Measurements from ENCODE around the gene URB2.
"Not testable (repeated sequence)": the region's sequence is repeated elsewhere in the genome, so short reads cannot be mapped to it uniquely, and the experiment has no call there.

Gene URB2

DNA sequence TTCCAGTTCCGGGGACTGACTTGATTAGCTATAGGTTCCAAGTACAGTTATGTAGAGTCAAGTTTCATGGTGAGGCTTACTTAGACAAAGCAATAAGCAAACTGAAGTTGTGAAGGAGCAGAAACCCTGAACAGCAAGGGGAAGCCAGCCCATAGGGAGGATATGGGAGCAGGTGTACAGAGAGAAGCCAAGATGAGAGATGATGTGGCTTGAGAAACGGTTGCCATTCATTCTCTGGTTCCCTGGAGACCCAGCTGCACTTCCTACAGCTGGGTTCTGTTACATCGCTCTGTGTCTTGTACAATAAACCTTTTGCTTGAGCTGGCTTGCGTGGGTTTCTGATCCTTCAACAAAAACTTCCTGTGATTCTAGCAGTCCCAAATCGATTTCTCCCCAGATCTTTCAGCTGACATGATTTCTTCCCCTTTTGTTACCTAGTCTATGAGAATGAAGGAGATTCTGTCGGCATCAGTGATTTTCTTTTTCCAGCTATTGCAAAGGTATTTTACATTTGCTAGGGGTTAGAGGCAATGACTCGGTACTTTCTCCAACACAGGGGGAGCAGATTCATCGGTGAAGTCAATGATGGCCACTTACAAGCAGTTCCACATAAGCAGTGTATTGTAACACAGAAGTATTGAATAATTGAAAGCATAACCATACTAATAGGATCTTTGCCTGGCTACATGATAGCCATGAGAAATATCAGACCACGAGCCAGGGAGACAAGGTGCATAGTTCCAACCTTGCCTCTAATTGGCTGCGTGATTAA is 67.3 kb downstream of the URB2 start:
- DNase-seq (ENCODE audit: low spot score) = no peak

DNA sequence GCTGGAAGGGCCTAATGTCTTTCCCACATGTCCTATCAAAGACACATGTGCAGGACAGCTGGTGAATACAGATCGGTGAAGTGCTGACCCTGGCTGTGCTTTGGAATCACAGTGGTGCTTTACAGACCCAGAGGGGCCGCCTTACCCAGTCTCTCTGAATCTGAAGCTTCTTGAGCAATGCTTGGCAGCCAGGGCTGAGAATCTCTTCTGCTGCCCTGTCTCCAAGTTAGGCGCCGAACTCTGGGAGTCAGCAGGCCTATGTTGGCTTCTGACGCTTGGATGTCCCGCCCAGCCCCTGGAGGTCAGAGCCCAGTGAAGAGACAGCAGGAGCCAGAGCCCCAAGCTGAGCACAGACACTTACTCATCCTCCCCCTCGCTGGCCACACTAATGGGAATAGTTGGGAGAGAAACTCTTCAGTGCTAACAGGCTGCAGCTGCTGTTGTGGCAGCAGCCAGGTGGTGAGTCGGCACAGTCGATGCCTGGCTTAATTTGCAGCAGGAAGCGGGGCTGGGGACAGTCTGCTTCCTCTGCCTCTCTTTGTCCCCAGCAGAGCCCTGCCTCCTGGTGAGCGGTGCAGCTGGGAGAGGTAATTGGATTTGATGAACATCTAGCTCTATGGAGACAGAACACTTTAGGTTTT is 68.1 kb downstream of the URB2 start:
- DNase-seq (ENCODE audit: low spot score) = peak; percentile 60

DNA sequence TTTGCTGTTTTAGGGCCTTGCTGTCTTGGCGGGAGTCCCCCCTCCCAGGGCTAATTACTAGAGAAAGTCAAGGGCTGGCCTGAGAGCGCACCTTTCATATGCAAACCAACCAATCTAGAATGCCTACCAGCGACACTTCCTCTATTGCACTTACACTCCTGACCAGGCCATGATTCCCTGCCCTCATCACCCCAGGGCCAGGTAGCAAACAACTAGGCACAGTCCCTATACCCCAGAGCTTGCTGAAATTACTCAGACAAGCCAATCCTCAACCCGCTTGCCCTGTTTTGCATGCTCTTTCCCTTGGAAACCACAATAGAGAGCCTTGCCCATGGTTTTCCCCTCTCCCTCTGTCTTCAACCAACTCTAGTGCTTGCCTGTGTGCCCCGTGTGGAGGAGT is 70.3 kb downstream of the URB2 start:
- no peak for DNase-seq (ENCODE audit: low spot score)

DNA sequence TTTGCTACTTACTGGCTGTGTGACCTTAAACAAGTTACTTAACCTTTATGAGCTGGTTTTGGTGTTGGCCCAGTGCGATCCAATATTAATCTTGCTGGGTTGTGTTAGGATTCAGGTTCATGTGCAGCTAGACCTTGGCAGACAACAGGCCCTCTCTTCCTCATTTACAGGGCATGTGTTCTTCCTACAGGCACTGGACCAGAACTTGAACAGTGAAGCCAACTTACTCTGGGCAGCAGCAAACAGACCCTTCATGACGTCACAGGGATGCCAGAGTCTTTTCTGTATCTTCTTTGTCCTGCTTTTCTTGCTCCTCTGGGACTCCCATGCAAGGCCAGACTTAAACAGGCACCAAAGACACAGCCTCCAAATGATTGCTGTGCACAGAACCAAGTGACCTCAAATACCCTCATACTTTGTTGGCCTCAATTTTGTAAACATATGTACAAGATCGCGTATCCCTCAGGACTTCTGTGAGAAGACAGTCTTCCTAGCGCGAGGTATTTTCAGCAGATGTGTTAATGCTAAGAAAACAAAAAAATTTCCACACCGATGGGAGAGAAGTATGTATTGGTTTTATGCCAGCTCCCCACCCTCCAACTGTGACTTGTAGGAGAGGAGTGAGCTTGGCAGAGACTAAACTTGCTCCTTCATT is 73.7 kb downstream of the URB2 start:
- DNase-seq (ENCODE audit: low spot score) = peak; percentile 25

DNA sequence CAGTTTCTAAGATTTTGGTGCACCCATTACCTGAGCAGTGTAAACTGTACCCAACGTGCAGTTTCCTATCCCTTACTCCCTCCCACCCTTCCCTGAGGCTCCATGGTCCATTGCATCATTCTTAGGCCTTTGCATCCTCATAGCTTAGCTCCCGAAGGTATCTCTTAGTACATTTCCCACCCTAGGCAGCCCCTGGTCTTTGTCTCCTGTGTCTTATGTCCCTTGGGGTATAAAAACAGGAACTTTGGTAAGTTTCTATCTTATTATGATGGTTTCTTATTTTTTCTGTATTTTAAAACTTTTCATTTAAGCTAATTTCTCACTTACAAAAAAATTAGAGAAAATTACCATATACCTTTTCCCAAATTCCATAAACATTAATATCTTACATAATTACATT is 78.1 kb downstream of the URB2 start:
- no peak for DNase-seq (ENCODE audit: low spot score)

DNA sequence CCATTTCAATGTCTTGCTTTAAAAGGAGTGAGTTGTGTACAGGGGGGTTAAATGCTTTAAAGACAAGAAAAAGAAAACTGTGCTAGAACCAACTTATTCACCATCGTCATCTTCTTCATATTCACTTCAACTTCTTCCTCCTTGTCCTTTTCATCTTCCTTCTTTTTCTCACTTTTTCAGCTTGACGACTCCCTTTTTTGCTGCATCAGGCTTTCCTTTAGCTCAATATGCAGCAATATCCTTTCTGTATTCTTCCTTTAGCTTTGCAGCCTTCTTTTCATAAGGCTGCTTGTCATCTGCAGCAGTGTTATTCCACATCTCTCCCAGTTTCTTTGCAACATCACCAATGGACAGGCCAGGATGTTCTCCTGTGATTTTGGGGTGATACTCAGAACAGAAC is 79.1 kb downstream of the URB2 start:
- DNase-seq (ENCODE audit: low spot score) = not testable (repeated sequence)

DNA sequence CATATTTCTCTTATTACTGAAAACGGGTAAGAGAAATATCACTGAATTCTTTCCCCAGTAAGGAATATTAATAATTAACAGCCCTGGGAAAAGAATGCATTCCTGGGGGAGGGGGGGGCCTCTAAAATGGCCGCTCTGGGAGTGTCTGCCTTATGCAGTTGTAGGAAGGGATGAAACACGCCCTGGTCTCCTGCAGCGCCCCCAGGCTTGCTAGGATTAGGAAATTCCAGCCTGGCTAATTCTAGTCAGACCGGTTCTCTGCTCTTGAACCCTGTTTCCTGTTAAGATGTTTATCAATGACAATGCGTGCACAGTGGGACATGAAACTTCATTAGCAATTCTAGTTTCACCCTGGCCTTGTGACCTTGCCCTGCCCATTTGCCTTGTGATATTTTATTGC is 81.1 kb downstream of the URB2 start:
- not testable (repeated sequence) for DNase-seq (ENCODE audit: low spot score)

DNA sequence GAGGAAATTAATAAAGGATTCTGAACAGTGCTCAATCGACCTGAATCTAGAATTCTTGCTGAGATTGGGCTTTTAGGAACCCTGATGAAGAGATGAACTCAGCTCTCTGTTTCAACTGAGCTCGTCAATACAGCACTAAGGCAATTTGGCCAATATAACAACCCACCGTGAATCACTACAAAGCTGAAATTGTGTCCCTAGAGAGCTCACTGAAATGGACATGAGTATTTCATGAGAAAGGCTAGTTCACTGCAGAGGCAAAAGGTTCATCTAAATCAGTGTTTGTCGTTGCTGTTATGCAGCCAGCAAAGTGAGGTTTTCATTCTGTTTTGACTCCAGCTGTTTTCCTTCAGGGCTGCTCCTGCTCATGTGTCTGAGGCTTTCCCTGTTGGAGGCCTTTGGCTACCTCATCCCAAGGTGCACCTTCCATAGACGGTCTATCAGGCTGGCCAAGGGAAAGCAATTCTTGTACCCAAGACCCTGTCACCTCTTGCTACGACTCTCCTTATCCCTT is 83.5 kb downstream of the URB2 start:
- no peak for DNase-seq (ENCODE audit: low spot score)
